HG03439 (cell line): ENCODE data around the gene ELF4.

Experiments used
- ATAC-seq: cut with Tn5 transposase; IDR thresholded peaks from one replicate; pipeline ENCODE4 v1.9.1; 2021; ENCODE audit warnings: mild to moderate bottlenecking, moderate library complexity; ENCODE audit not compliant: unreplicated experiment

The ELF4 gene

GRCh38 chrX:130085551-130086446, 24.5 kb downstream of the ELF4 start:
- ATAC-seq, result no peak

- no peak for ATAC-seq
Measured at GRCh38 chrX:130084631-130085237, 25.6 kb downstream of the ELF4 start.

GRCh38 chrX:130083656-130084382, 26.5 kb downstream of the ELF4 start:
- ATAC-seq, result peak; percentile 29

GRCh38 chrX:130083107-130083490, 27.2 kb downstream of the ELF4 start:
- no peak for ATAC-seq

- peak; percentile 57 for ATAC-seq
Measured at GRCh38 chrX:130082244-130083106, 27.8 kb downstream of the ELF4 start.

GRCh38 chrX:130081421-130082045, 28.8 kb downstream of the ELF4 start:
- ATAC-seq, result no peak

- ATAC-seq, result no peak
Measured at GRCh38 chrX:130080791-130081367, 29.4 kb downstream of the ELF4 start.

GRCh38 chrX:130079824-130080406, 30.4 kb downstream of the ELF4 start:
- no peak for ATAC-seq

- ATAC-seq, result no peak
Measured at GRCh38 chrX:130075777-130076176, 34.5 kb downstream of the ELF4 start.

GRCh38 chrX:130072345-130072740, 38.0 kb downstream of the ELF4 start:
- no peak for ATAC-seq

- no peak for ATAC-seq
Measured at GRCh38 chrX:130071611-130072344, 38.5 kb downstream of the ELF4 start.

- no peak for ATAC-seq
Measured at GRCh38 chrX:130066975-130067615, 43.2 kb downstream of the ELF4 start.

- ATAC-seq, result peak; percentile 92
Measured at GRCh38 chrX:130060122-130061069, 49.9 kb downstream of the ELF4 start.

GRCh38 chrX:130058652-130059051, 51.6 kb downstream of the ELF4 start:
- ATAC-seq, result no peak

GRCh38 chrX:130057209-130057608, 53.1 kb downstream of the ELF4 start:
- no peak for ATAC-seq

- no peak for ATAC-seq
Measured at GRCh38 chrX:130055899-130056298, 54.4 kb downstream of the ELF4 start.

- no peak for ATAC-seq
Measured at GRCh38 chrX:130055103-130055502, 55.2 kb downstream of the ELF4 start.
